ENCODE results near the gene XCR1.
"Not testable (repeated sequence)": the region's sequence is repeated elsewhere in the genome, so short reads cannot be mapped to it uniquely, and the experiment has no call there.

XCR1 gene

DNA sequence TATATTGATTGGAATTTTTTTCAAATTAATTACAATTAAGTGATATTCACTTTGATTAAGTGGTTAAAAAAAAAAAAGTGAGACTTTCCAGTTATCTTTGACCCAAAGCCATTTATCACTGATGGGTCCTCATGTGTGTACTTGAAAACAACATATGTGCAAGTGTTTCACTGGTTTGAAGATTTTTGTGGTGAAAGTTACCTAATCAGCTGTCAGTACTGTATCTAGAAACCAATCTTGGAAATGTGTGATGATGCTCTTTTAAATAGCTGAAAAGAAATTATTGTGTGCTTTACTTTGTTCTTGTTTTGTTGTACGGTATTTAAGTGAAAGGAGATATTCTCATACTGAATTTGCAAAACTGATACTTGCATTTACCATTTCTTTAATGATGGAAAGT lies 11.6 kb upstream of the XCR1 start:
- DNase-seq: no peak

DNA sequence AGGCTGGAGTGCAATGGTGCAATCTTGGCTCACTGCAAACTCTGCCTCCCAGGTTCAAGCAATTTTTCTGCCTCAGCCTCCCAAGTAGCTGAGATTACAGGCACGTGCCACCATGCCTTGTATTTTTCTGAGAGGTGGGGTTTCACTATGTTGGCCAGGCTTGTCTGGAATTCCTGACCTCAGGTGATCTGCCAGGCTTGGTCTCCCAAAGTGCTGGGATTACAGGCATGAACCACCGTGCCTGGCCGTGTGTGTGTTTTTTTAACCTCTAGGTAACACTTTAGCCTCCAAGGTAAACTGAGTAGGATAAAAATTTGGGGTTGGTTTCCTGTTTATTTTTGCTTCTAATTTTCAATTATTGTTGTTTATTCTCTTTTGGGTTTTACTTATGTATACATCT lies 10.8 kb upstream of the XCR1 start:
- not testable (repeated sequence) for DNase-seq

- DNase-seq: no peak
These were observed 8.9 kb upstream of the XCR1 start for GRCh38 chr3:46036191-46036590.

DNA sequence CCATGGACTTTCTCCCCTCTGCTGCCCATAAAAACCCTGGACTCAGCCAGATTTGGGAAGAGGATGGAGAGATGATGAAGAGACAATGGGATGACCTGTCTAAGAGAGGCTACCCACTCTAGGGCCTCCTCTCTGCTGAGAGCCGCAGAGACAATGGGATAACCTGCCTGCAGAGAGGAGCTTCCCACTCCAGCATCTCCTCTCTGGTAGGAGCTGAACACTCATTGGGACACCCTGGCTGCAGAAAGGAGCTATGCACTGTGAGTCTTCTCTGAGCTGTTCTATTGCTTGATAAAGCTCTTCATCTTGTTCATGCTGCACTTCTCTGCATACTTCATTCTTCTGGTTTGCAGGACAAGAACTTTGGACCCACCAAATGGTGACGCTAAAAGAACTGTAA lies 4.5 kb upstream of the XCR1 start:
- no peak for DNase-seq

GRCh38 chr3:46031269-46031668 lies 4.0 kb upstream of the XCR1 start:
- no peak for DNase-seq

DNA sequence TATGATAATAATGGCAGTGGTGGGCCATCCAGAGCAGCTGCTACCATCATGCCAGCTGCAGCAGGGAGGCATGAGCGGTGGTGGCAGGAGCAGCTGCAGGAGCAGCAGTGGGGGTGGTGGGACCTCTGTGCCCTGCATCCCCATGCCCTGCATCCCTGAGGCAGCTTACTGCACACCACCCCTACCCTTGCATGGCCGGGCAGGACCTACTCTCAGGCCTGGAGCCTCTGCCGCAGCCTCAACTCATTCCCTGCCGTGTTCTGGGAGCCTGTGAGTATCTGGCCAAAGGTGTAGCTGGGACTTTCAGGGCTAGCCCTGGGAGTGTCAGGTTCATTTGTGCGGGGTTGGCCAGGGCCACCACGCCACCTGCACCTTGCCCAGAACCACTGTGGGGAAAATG lies 3.3 kb upstream of the XCR1 start:
- DNase-seq: no peak

- no peak for DNase-seq
These were observed 2.8 kb upstream of the XCR1 start for GRCh38 chr3:46029953-46030543.

DNA sequence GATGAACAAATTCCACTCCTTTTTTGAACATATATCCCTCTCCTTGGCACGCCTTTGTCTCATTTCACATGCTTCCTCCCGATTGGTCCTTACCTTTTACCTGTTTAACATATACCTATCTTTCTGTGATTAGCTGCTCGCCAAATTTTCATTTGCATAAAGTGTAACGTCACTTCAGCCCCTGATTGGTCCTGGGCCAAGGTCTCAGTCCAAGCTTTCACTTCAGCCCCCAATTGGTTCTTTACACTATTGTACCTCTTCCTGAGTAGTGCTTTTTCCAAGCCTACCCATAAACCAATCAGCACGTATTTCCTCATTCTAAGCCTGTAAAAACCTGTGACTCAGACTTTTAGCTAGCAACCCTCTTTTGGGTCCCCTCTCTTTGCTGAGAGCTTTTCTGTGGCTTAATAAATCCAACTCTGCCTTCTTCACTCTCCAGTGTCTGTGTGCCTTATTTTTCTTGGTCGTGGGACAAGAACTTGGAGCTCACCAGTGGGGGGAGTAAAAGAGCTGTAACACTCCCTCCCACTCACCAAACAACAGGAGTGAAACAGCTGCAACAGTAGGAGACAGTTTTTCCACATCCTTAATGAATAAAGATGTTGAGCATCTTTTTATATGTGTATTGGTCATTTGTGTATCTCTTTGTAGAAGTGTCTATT lies 584 bp upstream of the XCR1 start:
- no peak for DNase-seq

DNA sequence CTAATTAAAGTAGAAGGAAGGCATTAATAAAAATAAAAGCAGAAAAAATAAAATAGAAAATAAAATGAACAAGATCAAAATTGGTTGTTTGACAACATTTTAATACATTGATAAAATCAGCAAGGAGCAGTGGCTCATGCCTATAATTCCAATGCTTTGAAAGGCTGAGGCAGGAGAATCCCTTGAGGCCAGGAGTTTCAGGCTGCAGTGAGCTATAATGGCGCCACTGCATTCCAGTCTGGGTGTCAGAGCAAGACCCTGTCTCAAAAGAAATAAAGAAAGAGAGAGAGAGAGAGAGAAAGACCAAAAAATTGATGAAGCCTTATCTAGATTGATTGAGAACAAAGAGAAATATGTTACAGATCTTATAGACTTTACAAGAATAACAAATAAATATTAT lies 2.1 kb downstream of the XCR1 start:
- DNase-seq: no peak

DNA sequence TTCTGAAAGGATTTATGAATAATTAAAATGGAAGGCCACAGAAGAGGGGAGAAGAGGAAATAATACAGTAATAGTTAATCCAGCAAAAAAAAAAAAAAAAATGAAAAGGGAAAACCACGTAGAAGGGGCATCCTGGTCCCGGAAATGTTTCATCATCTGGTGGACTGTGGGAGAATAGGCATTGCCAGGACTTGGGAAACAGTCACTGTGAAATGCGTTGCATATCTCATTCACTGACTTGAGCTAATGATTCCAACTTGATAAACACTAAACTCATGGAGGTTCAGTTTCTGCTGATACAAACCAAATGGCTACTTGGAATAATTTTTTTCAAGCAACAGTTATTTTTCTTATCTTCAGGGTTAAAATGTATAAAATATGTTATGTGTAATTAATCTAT lies 3.2 kb downstream of the XCR1 start:
- DNase-seq: no peak

DNA sequence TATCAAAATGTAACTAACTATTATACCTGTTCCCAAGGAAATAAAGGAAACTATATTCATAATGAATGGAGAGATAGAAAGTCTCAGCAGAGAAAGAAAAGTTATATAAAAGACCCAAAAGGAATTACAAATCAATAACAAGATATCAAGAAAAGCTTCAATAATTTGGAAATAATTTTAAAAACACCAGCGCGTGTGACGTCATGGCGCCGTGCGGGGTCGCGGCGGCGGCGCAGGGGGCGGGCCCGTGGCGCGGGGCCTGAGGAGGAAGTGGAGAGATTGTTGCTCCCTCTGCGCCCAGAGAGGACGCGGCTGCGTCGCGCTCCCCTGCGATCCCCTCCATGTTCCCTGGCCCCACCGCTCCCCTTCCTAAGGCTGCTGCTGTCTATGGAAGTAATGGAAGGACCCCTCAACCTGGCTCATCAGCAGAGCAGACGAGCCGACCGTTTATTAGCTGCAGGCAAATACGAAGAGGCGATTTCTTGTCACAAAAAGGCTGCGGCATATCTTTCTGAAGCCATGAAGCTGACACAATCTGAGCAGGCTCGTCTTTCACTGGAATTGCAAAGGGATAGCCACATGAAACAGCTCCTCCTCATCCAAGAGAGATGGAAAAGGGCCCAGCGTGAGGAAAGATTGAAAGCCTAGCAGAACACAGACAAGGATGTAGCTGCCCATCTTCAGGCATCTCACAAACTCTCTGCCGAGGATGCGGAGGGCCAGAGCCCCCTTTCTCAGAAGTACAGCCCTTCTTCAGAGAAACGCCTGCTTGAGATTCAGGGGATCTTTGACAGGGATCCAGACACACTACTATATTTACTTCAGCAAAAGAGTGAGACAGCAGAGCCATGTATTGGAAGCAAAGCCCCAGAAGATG lies 4.1 kb downstream of the XCR1 start:
- DNase-seq: no peak

- no peak for DNase-seq
These were observed 5.8 kb downstream of the XCR1 start for GRCh38 chr3:46021516-46021915.

DNA sequence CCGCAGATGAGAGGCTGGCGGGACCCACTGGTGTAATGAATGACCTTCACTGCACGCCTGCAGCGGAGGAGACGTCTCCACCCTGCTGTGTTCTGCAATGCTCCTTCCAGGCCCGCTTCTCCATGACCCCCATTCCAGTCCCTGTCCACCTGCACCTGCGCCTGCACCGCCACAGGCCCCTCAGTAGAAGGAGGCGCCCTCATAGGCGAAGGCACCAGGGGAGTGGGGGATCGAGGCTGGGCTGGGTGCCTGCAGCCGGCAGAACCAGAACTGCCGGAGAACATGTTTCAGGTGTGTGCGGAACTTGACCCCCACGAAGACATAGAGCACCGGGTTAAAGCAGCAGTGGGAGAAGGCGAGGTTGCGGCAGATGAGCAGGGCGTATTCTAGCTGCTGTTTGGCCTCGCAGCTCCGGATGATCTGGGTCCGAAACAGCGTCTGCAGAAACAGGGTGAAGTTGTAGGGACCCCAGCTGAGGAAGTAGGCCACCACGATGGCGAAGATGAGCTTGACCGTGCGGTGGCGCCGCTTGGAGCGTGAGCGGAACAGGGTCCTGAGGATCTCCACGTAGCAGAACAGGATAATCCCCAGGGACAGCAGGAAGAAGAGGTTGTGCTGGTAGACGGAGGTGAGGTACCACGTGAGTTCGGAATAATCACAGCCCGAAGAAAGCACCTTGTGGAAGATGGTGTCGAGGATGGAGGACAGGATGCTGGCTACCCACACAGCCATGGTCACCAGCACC lies 6.3 kb downstream of the XCR1 start:
- DNase-seq: no peak

DNA sequence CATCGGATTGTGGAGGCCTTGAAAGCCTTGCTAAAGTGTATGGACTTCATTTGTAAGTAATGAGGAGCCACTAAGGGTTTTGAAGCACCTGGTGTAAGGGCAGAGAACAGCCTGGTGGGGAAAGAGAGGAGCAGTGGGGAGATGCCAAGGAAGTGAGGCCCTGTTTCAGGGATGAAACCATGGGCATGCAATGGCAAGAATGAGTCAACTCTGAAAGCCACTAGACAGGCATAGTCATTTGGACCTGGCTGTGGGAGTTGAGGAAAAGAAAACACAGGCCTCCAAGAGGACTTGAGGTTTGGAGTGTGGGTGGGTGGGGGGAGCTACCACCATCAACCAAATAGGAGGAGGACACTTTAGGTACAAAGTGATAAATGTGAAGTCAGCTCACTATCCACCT lies 7.6 kb downstream of the XCR1 start:
- DNase-seq: no peak

GRCh38 chr3:46017720-46018119 lies 9.6 kb downstream of the XCR1 start:
- DNase-seq: no peak

GRCh38 chr3:46013316-46014094 lies 13.8 kb downstream of the XCR1 start:
- no peak for DNase-seq

DNA sequence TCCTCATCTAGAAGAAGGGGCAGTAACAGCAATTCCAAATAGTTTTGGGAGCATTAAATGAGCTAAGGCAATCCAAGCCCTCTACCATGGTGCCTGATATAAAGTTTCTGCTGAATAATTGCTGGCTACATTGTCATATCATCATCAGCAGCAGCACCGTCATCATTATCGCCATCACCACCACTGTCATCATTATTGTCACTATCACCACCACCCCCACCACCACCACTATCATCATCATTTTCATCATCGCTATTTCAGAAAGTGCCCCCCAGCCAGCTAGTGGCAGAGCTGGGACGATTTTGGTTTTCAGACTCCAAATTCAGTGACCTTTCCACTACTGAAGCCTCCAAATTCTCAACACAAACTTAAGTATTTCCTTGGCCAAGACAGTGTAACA lies 15.0 kb downstream of the XCR1 start:
- DNase-seq: no peak

DNA sequence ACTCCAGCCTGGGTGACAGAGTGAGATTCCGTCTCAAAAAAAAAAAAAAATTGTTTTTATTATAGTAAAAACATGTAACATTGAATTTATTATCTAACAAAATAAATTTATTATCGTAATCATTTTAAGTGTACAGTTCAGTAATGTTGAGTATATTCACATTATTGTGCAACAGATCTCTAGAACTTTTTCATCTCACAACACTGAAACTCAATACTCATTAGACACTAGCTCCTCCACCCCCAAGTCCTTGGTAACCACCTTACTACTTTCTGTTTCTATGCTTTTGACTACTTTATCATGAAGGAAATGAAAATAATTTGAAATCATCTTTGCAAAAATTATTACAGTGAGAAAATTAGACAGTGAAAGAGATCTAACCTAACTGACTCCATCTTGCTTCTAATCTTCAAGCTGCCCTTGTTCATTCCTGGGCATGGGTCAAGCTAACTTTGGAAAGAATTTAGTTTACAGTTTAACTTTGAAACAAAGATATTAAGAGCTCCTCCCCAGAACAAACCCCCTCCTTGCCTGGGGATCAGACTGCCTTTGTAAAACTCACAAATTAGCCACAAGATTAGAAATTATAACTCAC lies 16.7 kb downstream of the XCR1 start:
- no peak for DNase-seq

DNA sequence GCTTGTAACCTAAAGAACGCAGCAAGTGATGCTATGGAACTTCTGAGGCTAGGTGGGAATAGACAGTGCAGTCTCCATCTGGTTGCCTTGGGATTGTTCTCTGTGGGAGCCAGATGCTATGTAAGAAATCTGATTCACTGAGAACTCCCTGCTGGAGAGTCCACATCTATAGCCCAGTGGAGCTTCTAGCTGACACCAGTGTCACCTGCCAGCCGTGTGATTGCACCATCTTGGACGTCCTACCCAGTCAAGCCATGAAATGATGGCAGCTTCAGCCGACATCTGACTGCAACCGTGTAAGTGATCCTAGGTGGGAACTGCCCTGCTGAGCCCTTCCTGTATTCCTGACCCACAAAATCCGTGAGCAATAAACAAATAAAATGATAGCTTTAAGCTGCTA lies 19.2 kb downstream of the XCR1 start:
- DNase-seq: no peak

DNA sequence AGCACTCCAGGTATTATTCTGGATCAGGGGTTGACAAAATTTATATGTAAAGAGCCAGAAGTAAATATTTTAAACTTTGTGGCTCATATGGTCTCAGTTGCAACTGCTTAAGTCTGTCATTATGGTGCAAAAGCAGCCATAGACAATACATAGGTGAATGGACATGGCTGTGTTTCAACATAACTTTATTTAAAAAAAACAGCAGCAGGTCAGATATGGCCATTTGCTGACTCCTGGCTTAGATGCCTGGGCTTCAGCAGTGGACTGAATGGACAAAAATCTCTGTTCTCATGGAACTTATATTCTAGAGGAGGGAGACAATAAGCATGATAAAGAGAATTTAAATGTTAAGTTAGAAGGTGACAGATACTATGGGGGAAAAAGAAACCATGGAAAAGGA lies 20.0 kb downstream of the XCR1 start:
- no peak for DNase-seq

GRCh38 chr3:46006238-46007032 lies 20.8 kb downstream of the XCR1 start:
- no peak for DNase-seq

Measured in NCI-H1092 treated with DMSO at 0.1 percent for 48 hours (cell line).